ENCODE results near the gene ARHGAP31.

ARHGAP31 gene

DNA sequence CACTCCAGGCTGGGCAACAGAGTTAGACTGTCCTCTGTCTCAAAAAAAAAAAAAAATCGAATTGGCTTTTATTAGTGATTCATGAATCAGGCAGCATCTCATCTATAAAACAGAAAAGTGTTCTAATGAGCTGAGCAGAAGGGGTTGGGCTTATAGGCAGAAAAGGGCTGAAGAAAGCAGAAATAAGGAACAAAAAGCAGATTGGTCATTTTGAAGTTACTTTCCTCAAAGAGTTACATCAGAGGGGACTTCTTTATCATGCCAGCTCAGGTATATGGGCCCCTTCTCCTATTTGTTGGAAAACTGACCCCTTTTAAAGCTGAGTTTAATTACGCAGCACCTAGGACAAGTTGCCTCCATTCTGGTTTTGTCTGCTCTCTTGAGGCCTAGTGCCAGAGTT lies 173.9 kb downstream of the ARHGAP31 start:
- no peak for DNase-seq
- intact Hi-C loops (cut with DNase I) = loop anchor here (10.0 kb wide), 2 partner anchors 207 to 627 kb away; partner anchors contain the start of genes COX17 and GSK3B

DNA sequence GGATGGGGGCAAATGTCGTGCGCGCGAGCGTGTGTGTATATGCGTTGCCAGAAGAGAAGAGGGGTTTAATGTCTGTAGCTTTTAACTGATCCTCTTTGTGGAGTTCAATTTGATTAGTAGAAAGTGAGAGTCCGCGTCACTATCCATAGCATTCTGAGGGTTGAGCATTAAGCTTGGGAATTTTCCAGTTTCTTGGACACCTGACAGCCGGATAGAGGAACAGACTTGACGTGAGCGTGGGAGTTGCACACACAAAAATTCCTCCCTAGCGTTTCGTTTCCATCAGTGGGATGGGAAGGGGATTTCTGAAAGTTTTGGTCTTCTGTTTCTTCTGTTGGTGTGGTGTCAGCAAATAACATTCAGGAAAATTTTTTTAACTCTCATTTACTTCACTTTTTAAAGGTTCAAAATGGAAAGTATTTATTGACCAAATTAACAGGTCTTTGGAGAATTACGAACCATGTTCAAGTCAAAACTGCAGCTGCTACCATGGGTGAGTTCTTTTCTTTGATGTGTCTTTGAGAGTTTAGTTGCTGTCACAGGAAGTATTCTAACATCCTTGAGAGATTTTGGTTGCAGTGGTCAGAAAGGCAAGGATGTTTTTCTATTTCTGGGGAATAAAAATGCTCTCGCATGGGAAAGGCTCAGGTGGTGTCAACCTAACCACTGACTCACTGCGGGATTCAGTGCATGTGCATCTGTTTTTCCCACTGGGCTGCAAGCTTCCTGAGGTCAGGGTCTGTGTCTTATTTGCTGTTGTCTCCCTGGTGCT lies 175.4 kb downstream of the ARHGAP31 start:
- DNase-seq = peak in 9 of 42 donors; percentile 9 to 62 (median 22)
- intact Hi-C loops (cut with DNase I) = loop anchor here (10.0 kb wide), 2 partner anchors 205 to 625 kb away; partner anchors contain the start of genes COX17 and GSK3B

All from head of caudate nucleus (tissue), 42 donors.